Naive thymus-derived CD8-positive, alpha-beta T cell (primary cell): Measurements from ENCODE around the gene HNF4A. TPM values are rescaled to one million over a fixed set of nuclear protein-coding genes. Genes with fewer than 3 reads are reported as not detected.

ENCODE experiments used
- ATAC-seq, 2 donors: fragments of 150-1000 bp; cut with Tn5 transposase in 1 of 2; sonication (Bioruptor Pico), chemical (Tn5 transposase) in 1 of 2; 1 replicate in 1 of 2; 2 replicates in 1 of 2; pipeline ENCODE4 v1.10.0; 2021; ENCODE audit warnings: mild to moderate bottlenecking in 2 of 2, moderate library complexity in 2 of 2
- POLR2A ChIA-PET: fragments of 350-600 bp; sonication (Branson Sonifier 250); formaldehyde crosslinking; loops from one replicate; lab custom pipeline; 2021; ENCODE audit warnings: antibody characterized with exemption; lab: Charles Lee
- DNase-seq, 10 donors: peaks; one replicate each; pipeline versions ENCODE4 v3.0.0 to v3.0.0-alpha.2; 2020 to 2022
- H3K27ac Mint-ChIP-seq, 10 donors: one replicate each; pipeline ENCODE4 v1.8.0; 2020 to 2022; ENCODE audit warnings: mild to moderate bottlenecking in 10 of 10, mixed read lengths in 10 of 10, moderate library complexity in 4 of 10, inconsistent platforms in 1 of 10
- H3K27me3 Mint-ChIP-seq, 5 donors: one replicate each; pipeline ENCODE4 v1.8.0; 2021 to 2022; ENCODE audit warnings: mixed read lengths in 5 of 5
- H3K36me3 Mint-ChIP-seq, 3 donors: one replicate each; pipeline ENCODE4 v1.8.0; 2020 to 2022; ENCODE audit warnings: mixed read lengths in 3 of 3, mild to moderate bottlenecking in 2 of 3, inconsistent platforms in 1 of 3
- H3K4me1 Mint-ChIP-seq, 4 donors: one replicate each; pipeline ENCODE4 v1.8.0; 2021 to 2022; ENCODE audit warnings: mixed read lengths in 4 of 4
- H3K4me3 Mint-ChIP-seq, 10 donors: one replicate each; pipeline ENCODE4 v1.8.0; 2020 to 2022; ENCODE audit warnings: mild to moderate bottlenecking in 10 of 10, mixed read lengths in 10 of 10, moderate library complexity in 6 of 10, inconsistent platforms in 1 of 10
- H3K9me3 Mint-ChIP-seq, 9 donors: one replicate each; pipeline ENCODE4 v1.8.0; 2020 to 2022; ENCODE audit warnings: mixed read lengths in 9 of 9, mild to moderate bottlenecking in 3 of 9, inconsistent platforms in 1 of 9, moderate library complexity in 1 of 9
- polyA plus RNA-seq, 3 donors: library from polyadenylated mRNA; unstranded; fragments of 300-500 nt; fragmentation: Illumina TruSeq; gene quantifications; one replicate each; pipeline ENCODE4 v1.2.3, GENCODE V29; 2021
- total RNA-seq, 8 experiments: library from RNA in 2 of 8; stranded (reverse) in 2 of 8; gene quantifications; one replicate each; pipeline ENCODE4 v1.2.3 and lab custom pipeline; 2021 to 2026

The HNF4A gene
- total and polyA plus RNA-seq, 5 experiments from 2014 or later = not detected

DNA sequence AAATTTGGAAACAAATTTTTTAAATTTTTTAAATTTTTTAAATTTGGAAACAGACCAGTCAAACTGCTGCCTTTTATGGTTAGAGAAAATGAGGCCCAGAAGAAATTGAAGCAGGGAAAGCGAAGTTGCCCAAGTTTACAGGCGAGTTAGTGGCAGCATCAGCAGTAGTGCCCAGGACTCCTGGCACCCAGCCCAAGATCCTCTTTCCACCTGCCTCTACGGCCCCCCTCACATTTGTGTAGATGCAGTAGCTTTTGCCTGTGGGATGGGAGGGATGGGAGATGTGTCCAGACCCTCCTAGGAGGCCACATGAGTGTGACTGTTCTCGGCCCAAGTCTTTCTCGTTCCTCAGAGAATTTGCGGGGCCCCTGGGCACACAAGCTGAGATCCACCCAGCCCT, 49.8 kb downstream of the HNF4A start:
- no peaks in the 10 kb centered on the region for H3K36me3 Mint-ChIP-seq
- peaks cover 0 to 11% (median 4%) of the 10 kb centered on the region in 5 donors for H3K27me3 Mint-ChIP-seq
- no peak overlapping the region for H3K27ac Mint-ChIP-seq
- DNase-seq (no peak), ATAC-seq (no peak)
- no peaks in the 10 kb centered on the region for H3K9me3 Mint-ChIP-seq
- peaks cover 0 to 5% (median 0%) of the 10 kb centered on the region in 4 donors for H3K4me1 Mint-ChIP-seq
- no peak overlapping the region for H3K4me3 Mint-ChIP-seq
- POLR2A ChIA-PET = no interaction called here

GRCh38 chr20:44405785-44406571, 50.5 kb downstream of the HNF4A start:
- POLR2A ChIA-PET = no interaction called here
- no peak overlapping the region for H3K27ac Mint-ChIP-seq
- DNase-seq (no peak), ATAC-seq (no peak)
- no peaks in the 10 kb centered on the region for H3K9me3 Mint-ChIP-seq
- peaks cover 0 to 5% (median 0%) of the 10 kb centered on the region in 4 donors for H3K4me1 Mint-ChIP-seq
- H3K36me3 Mint-ChIP-seq = no peaks in the 10 kb centered on the region
- H3K27me3 Mint-ChIP-seq = peaks cover 0 to 6% (median 4%) of the 10 kb centered on the region in 5 donors
- H3K4me3 Mint-ChIP-seq = no peak overlapping the region

GRCh38 chr20:44406572-44407137, 51.2 kb downstream of the HNF4A start:
- H3K36me3 Mint-ChIP-seq = no peaks in the 10 kb centered on the region
- ATAC-seq = no peak
- H3K4me3 Mint-ChIP-seq = no peak overlapping the region
- peaks cover 0 to 5% (median 0%) of the 10 kb centered on the region in 4 donors for H3K4me1 Mint-ChIP-seq
- peaks cover 0 to 4% (median 4%) of the 10 kb centered on the region in 5 donors for H3K27me3 Mint-ChIP-seq
- no peak overlapping the region for H3K27ac Mint-ChIP-seq
- H3K9me3 Mint-ChIP-seq = no peaks in the 10 kb centered on the region
- DNase-seq = no peak
- POLR2A ChIA-PET = no interaction called here

- Mint-ChIP-seq H3K27ac (no peak overlapping the region), H3K27me3 (peaks cover 2 to 9% (median 4%) of the 10 kb centered on the region in 5 donors), H3K9me3 (no peaks in the 10 kb centered on the region), H3K4me3 (no peak overlapping the region), H3K4me1 (peaks cover 0 to 9% (median 3%) of the 10 kb centered on the region in 4 donors), H3K36me3 (no peaks in the 10 kb centered on the region)
- no peak for ATAC-seq
- POLR2A ChIA-PET = no interaction called here
- DNase-seq = no peak
These were observed 52.1 kb downstream of the HNF4A start for GRCh38 chr20:44407402-44408184.

GRCh38 chr20:44409132-44409600, 53.7 kb downstream of the HNF4A start:
- no peaks in the 10 kb centered on the region for H3K36me3 Mint-ChIP-seq
- DNase-seq = no peak
- no peaks in the 10 kb centered on the region for H3K9me3 Mint-ChIP-seq
- H3K27ac Mint-ChIP-seq = peak overlapping the region in 1 of 10 donors; percentile 4
- POLR2A ChIA-PET = no interaction called here
- H3K27me3 Mint-ChIP-seq = peaks cover 2 to 13% (median 5%) of the 10 kb centered on the region in 5 donors
- H3K4me1 Mint-ChIP-seq = peaks cover 0 to 9% (median 3%) of the 10 kb centered on the region in 4 donors
- H3K4me3 Mint-ChIP-seq = no peak overlapping the region
- ATAC-seq = no peak

GRCh38 chr20:44410583-44411019, 55.1 kb downstream of the HNF4A start:
- H3K9me3 Mint-ChIP-seq = no peaks in the 10 kb centered on the region
- POLR2A ChIA-PET = no interaction called here
- H3K27ac Mint-ChIP-seq = no peak overlapping the region
- DNase-seq (no peak), ATAC-seq (no peak)
- H3K4me1 Mint-ChIP-seq = peaks cover 0 to 6% (median 2%) of the 10 kb centered on the region in 4 donors
- H3K36me3 Mint-ChIP-seq = no peaks in the 10 kb centered on the region
- peaks cover 2 to 23% (median 6%) of the 10 kb centered on the region in 5 donors for H3K27me3 Mint-ChIP-seq
- H3K4me3 Mint-ChIP-seq = no peak overlapping the region

- Mint-ChIP-seq H3K36me3 (no peaks in the 10 kb centered on the region), H3K4me1 (peaks cover 0 to 6% (median 2%) of the 10 kb centered on the region in 4 donors), H3K27ac (no peak overlapping the region), H3K27me3 (peaks cover 2 to 29% (median 6%) of the 10 kb centered on the region in 5 donors), H3K9me3 (no peaks in the 10 kb centered on the region), H3K4me3 (no peak overlapping the region)
- ATAC-seq (no peak), DNase-seq (no peak)
- POLR2A ChIA-PET = interaction anchor here (0.6 kb wide), 1 partner anchor 302 kb away, joined by 4 read pairs; no protein-coding TSS in a partner anchor
These were observed 55.7 kb downstream of the HNF4A start for GRCh38 chr20:44411020-44411756.

DNA sequence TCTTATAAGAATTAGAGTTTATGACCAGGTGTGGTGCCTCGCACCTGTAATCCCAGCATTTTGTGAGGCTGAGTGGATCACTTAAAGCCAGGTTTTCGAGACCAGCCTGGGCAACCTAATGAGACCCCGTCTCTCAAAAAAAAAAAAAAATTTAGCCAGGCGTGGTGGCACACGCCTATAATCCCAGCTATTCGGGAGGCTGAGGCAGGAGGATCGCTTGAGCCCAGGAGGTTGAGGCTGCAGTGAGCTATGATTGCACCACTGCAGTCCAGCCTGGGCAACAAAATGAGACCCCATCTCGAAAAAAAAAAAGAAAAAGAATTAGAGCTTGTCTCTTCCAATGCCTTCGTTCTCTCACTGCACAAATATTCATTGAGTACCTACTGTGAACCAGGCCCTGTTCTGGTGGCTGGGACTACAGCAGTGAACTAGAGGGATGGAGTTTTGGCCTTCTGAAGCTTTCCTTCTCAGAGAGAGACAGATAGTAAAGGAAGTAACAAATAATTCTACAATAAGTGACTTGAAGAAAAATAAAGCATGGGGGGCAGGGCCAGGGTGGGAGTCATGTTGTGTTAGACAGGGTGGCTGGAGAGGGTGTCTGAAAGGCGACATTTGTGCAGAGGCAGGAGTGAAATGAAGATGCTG, 56.4 kb downstream of the HNF4A start:
- Mint-ChIP-seq H3K4me3 (no peak overlapping the region), H3K36me3 (no peaks in the 10 kb centered on the region), H3K4me1 (peaks cover 0 to 6% (median 2%) of the 10 kb centered on the region in 4 donors)

GRCh38 chr20:44412402-44413144, 57.1 kb downstream of the HNF4A start:
- Mint-ChIP-seq H3K4me3 (no peak overlapping the region), H3K36me3 (no peaks in the 10 kb centered on the region), H3K4me1 (peaks cover 0 to 6% (median 2%) of the 10 kb centered on the region in 4 donors), H3K9me3 (no peaks in the 10 kb centered on the region), H3K27me3 (peaks cover 2 to 29% (median 10%) of the 10 kb centered on the region in 5 donors), H3K27ac (peak overlapping the region in 3 of 10 donors; percentile 48 to 72 (median 71))
- no peak for DNase-seq
- POLR2A ChIA-PET = interaction anchor here (0.7 kb wide), 1 partner anchor 12 kb away, joined by 3 read pairs; no protein-coding TSS in a partner anchor
- ATAC-seq = no peak

More for the DNA sequence above, 56.4 kb downstream of the HNF4A start:
- H3K27ac Mint-ChIP-seq = peak overlapping the region in 3 of 10 donors; percentile 48 to 72 (median 71)
- peaks cover 2 to 29% (median 8%) of the 10 kb centered on the region in 5 donors for H3K27me3 Mint-ChIP-seq
- DNase-seq (no peak), ATAC-seq (no peak)
- POLR2A ChIA-PET = interaction anchor here (0.6 to 0.7 kb wide), 2 partner anchors 12 to 301 kb away, joined by 3 to 4 read pairs; no protein-coding TSS in a partner anchor
- H3K9me3 Mint-ChIP-seq = no peaks in the 10 kb centered on the region

DNA sequence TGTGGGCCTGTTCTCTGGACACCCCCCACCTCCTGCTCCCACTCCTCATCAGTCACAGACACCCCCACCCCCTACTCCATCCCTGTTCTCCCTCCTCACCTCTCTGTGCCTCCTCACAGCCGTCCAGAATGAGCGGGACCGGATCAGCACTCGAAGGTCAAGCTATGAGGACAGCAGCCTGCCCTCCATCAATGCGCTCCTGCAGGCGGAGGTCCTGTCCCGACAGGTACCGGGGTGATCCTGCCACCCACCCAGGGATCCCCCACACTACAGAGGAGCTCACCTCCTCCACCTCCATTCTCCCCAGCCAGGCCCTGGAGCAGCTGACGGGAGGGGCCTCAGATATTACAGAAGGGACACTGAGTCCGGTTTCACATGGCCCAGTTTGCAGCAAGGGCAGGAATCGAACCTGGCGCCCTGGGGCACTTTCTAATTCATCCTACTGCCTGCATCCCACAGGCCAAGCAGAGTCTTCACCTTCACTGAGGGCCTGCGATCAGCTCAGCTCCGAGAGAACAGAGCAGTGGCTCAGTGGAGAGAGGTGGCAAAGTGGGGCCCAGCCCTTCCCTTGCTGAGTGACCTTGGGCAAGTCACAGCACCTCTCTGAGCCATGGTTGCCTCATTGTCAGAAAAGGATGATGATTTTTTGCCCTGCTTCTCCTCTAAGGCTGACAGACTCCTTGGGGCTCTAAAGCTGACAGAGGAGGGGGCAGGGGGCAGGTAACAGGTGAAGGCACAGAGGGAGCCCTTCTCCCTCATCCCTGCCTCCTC, 58.3 kb downstream of the HNF4A start:
- no peaks in the 10 kb centered on the region for H3K36me3 Mint-ChIP-seq
- POLR2A ChIA-PET = no interaction called here

More for the DNA sequence above, 58.3 kb downstream of the HNF4A start:
- Mint-ChIP-seq H3K27me3 (peaks cover 2 to 29% (median 10%) of the 10 kb centered on the region in 5 donors), H3K4me1 (peaks cover 0 to 6% (median 2%) of the 10 kb centered on the region in 4 donors), H3K4me3 (no peak overlapping the region), H3K27ac (peak overlapping the region in 1 of 10 donors; percentile 22), H3K9me3 (no peaks in the 10 kb centered on the region)
- ATAC-seq (no peak), DNase-seq (no peak)
